GM21737 (cell line): Measurements from ENCODE around the gene TGFB2.

Source experiments
- ATAC-seq: cut with Tn5 transposase; IDR thresholded peaks from one replicate; pipeline ENCODE4 v1.9.1; 2021; ENCODE audit warnings: mild to moderate bottlenecking, moderate library complexity; ENCODE audit not compliant: unreplicated experiment

TGFB2 gene

GRCh38 chr1:218357211-218357892, 12.2 kb downstream of the TGFB2 start:
- ATAC-seq = no peak

GRCh38 chr1:218357893-218358232, 12.7 kb downstream of the TGFB2 start:
- ATAC-seq = no peak

GRCh38 chr1:218361298-218362065, 16.3 kb downstream of the TGFB2 start:
- no peak for ATAC-seq

GRCh38 chr1:218362418-218363076, 17.4 kb downstream of the TGFB2 start:
- ATAC-seq = no peak

GRCh38 chr1:218363141-218363540, 18.0 kb downstream of the TGFB2 start:
- ATAC-seq = no peak

- no peak for ATAC-seq
Measured at GRCh38 chr1:218364028-218364710, 19.0 kb downstream of the TGFB2 start.

GRCh38 chr1:218365226-218365999, 20.3 kb downstream of the TGFB2 start:
- no peak for ATAC-seq

- no peak for ATAC-seq
Measured at GRCh38 chr1:218366322-218367052, 21.4 kb downstream of the TGFB2 start.

GRCh38 chr1:218367118-218367517, 22.0 kb downstream of the TGFB2 start:
- ATAC-seq = no peak

- no peak for ATAC-seq
Measured at GRCh38 chr1:218368686-218369085, 23.6 kb downstream of the TGFB2 start.

GRCh38 chr1:218369688-218370511, 24.8 kb downstream of the TGFB2 start:
- ATAC-seq = no peak

GRCh38 chr1:218371927-218372672, 27.0 kb downstream of the TGFB2 start:
- no peak for ATAC-seq

- ATAC-seq = no peak
Measured at GRCh38 chr1:218374401-218375353, 29.5 kb downstream of the TGFB2 start.

- peak; percentile 15 for ATAC-seq
Measured at GRCh38 chr1:218376722-218377121, 31.6 kb downstream of the TGFB2 start.

- ATAC-seq = peak; percentile 64
Measured at GRCh38 chr1:218377143-218377660, 32.1 kb downstream of the TGFB2 start.

- no peak for ATAC-seq
Measured at GRCh38 chr1:218380125-218380977, 35.2 kb downstream of the TGFB2 start.
